ENCODE measurements around the gene RAPGEF1.

DNA sequence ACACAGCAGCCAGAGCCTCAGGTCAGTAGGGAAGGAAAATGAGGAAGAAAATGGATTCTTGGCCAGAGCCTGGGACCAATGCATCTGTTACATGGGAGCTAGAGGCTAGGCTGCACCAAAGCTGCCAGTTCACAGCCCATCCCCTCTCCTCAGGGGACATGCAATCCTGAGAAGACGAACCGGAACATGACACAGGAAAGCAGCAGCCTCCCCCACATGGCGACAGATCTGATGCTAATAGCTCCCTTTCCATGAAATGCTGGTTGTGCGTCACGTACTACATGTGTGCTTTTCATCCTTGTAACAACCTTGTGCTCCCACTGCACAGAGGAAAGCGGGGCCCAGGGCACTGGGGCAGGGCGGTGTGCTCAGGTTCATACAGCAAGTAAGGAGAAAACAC lies 127.0 kb downstream of the RAPGEF1 start:
- TF ChIP-seq, protein P1, sequence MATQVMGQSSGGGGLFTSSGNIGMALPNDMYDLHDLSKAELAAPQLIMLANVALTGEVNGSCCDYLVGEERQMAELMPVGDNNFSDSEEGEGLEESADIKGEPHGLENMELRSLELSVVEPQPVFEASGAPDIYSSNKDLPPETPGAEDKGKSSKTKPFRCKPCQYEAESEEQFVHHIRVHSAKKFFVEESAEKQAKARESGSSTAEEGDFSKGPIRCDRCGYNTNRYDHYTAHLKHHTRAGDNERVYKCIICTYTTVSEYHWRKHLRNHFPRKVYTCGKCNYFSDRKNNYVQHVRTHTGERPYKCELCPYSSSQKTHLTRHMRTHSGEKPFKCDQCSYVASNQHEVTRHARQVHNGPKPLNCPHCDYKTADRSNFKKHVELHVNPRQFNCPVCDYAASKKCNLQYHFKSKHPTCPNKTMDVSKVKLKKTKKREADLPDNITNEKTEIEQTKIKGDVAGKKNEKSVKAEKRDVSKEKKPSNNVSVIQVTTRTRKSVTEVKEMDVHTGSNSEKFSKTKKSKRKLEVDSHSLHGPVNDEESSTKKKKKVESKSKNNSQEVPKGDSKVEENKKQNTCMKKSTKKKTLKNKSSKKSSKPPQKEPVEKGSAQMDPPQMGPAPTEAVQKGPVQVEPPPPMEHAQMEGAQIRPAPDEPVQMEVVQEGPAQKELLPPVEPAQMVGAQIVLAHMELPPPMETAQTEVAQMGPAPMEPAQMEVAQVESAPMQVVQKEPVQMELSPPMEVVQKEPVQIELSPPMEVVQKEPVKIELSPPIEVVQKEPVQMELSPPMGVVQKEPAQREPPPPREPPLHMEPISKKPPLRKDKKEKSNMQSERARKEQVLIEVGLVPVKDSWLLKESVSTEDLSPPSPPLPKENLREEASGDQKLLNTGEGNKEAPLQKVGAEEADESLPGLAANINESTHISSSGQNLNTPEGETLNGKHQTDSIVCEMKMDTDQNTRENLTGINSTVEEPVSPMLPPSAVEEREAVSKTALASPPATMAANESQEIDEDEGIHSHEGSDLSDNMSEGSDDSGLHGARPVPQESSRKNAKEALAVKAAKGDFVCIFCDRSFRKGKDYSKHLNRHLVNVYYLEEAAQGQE (IDR thresholded peaks at IDR 0.05; ENCODE audit: unreplicated experiment): no peak
- TF ChIP-seq, protein P2, sequence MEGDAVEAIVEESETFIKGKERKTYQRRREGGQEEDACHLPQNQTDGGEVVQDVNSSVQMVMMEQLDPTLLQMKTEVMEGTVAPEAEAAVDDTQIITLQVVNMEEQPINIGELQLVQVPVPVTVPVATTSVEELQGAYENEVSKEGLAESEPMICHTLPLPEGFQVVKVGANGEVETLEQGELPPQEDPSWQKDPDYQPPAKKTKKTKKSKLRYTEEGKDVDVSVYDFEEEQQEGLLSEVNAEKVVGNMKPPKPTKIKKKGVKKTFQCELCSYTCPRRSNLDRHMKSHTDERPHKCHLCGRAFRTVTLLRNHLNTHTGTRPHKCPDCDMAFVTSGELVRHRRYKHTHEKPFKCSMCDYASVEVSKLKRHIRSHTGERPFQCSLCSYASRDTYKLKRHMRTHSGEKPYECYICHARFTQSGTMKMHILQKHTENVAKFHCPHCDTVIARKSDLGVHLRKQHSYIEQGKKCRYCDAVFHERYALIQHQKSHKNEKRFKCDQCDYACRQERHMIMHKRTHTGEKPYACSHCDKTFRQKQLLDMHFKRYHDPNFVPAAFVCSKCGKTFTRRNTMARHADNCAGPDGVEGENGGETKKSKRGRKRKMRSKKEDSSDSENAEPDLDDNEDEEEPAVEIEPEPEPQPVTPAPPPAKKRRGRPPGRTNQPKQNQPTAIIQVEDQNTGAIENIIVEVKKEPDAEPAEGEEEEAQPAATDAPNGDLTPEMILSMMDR (conservative IDR thresholded peaks at IDR 0.05; ENCODE audit: low read depth in 2 of 2): no peak
- TF ChIP-seq POLR2AphosphoS5 (IDR thresholded peaks at IDR 0.05; ENCODE audit: low read depth) (no peak), CREB1 (CRISPR knock-in tag; IDR thresholded peaks at IDR 0.05; ENCODE audit: low read depth) (no peak), EZH2 (IDR thresholded peaks at IDR 0.05; ENCODE audit: low read depth, unreplicated experiment) (no peak), ZNF114 (CRISPR knock-in tag; IDR thresholded peaks at IDR 0.05) (no peak), EZH2phosphoT487 (IDR thresholded peaks at IDR 0.05; ENCODE audit: unreplicated experiment) (no peak), JUNB (IDR thresholded peaks at IDR 0.05; ENCODE audit: unreplicated experiment) (no peak), STAT1 (IDR thresholded peaks at IDR 0.05; ENCODE audit: unreplicated experiment) (no peak), NANOG (IDR thresholded peaks at IDR 0.05; ENCODE audit: borderline replicate concordance) (no peak)
- TF ChIP-seq, protein P3, sequence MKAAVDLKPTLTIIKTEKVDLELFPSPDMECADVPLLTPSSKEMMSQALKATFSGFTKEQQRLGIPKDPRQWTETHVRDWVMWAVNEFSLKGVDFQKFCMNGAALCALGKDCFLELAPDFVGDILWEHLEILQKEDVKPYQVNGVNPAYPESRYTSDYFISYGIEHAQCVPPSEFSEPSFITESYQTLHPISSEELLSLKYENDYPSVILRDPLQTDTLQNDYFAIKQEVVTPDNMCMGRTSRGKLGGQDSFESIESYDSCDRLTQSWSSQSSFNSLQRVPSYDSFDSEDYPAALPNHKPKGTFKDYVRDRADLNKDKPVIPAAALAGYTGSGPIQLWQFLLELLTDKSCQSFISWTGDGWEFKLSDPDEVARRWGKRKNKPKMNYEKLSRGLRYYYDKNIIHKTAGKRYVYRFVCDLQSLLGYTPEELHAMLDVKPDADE (IDR thresholded peaks at IDR 0.05): no peak
- TF ChIP-seq, protein P4, sequence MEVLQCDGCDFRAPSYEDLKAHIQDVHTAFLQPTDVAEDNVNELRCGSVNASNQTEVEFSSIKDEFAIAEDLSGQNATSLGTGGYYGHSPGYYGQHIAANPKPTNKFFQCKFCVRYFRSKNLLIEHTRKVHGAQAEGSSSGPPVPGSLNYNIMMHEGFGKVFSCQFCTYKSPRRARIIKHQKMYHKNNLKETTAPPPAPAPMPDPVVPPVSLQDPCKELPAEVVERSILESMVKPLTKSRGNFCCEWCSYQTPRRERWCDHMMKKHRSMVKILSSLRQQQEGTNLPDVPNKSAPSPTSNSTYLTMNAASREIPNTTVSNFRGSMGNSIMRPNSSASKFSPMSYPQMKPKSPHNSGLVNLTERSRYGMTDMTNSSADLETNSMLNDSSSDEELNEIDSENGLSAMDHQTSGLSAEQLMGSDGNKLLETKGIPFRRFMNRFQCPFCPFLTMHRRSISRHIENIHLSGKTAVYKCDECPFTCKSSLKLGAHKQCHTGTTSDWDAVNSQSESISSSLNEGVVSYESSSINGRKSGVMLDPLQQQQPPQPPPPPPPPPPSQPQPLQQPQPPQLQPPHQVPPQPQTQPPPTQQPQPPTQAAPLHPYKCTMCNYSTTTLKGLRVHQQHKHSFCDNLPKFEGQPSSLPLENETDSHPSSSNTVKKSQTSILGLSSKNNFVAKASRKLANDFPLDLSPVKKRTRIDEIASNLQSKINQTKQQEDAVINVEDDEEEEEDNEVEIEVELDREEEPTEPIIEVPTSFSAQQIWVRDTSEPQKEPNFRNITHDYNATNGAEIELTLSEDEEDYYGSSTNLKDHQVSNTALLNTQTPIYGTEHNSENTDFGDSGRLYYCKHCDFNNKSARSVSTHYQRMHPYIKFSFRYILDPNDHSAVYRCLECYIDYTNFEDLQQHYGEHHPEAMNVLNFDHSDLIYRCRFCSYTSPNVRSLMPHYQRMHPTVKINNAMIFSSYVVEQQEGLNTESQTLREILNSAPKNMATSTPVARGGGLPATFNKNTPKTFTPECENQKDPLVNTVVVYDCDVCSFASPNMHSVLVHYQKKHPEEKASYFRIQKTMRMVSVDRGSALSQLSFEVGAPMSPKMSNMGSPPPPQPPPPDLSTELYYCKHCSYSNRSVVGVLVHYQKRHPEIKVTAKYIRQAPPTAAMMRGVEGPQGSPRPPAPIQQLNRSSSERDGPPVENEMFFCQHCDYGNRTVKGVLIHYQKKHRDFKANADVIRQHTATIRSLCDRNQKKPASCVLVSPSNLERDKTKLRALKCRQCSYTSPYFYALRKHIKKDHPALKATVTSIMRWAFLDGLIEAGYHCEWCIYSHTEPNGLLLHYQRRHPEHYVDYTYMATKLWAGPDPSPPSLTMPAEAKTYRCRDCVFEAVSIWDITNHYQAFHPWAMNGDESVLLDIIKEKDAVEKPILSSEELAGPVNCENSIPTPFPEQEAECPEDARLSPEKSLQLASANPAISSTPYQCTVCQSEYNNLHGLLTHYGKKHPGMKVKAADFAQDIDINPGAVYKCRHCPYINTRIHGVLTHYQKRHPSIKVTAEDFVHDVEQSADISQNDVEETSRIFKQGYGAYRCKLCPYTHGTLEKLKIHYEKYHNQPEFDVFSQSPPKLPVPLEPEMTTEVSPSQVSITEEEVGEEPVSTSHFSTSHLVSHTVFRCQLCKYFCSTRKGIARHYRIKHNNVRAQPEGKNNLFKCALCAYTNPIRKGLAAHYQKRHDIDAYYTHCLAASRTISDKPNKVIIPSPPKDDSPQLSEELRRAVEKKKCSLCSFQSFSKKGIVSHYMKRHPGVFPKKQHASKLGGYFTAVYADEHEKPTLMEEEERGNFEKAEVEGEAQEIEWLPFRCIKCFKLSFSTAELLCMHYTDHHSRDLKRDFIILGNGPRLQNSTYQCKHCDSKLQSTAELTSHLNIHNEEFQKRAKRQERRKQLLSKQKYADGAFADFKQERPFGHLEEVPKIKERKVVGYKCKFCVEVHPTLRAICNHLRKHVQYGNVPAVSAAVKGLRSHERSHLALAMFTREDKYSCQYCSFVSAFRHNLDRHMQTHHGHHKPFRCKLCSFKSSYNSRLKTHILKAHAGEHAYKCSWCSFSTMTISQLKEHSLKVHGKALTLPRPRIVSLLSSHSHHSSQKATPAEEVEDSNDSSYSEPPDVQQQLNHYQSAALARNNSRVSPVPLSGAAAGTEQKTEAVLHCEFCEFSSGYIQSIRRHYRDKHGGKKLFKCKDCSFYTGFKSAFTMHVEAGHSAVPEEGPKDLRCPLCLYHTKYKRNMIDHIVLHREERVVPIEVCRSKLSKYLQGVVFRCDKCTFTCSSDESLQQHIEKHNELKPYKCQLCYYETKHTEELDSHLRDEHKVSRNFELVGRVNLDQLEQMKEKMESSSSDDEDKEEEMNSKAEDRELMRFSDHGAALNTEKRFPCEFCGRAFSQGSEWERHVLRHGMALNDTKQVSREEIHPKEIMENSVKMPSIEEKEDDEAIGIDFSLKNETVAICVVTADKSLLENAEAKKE (CRISPR knock-in tag; IDR thresholded peaks at IDR 0.05): no peak
